ENCODE data around the gene RAP1GAP2. TPM values are rescaled to one million over a fixed set of nuclear protein-coding genes. Genes with fewer than 3 reads are reported as not detected.

The RAP1GAP2 gene
- total and polyA plus RNA-seq, 2 of the 8 experiments (the other 6 are each of a cell fraction or from before 2014, with no cell fraction given), result 24.0 to 63.8 TPM

GRCh38 chr17:2967515-2967914 is 171.3 kb downstream of the RAP1GAP2 start:
- TF ChIP-seq POU5F1 (IDR thresholded peaks at IDR 0.05; ENCODE audit: low read depth, low read length) (no peak), HDAC2 (IDR thresholded peaks at IDR 0.05; ENCODE audit: borderline replicate concordance in 1 of 2, low read depth in 2 of 2, low read length in 2 of 2) (no peak), SRF (IDR thresholded peaks at IDR 0.05; ENCODE audit: low read depth, low read length) (no peak), POLR2AphosphoS5 (IDR thresholded peaks at IDR 0.05; ENCODE audit: low read depth, low read length) (no peak), TAF7 (optimal IDR thresholded peaks at IDR 0.05; ENCODE audit: borderline replicate concordance, low read depth, low read length) (no peak), RNF2 (IDR thresholded peaks at IDR 0.05; ENCODE audit: borderline replicate concordance, low read depth, low read length, missing control alignments, poor library complexity, severe bottlenecking) (no peak), BACH1 (IDR thresholded peaks at IDR 0.05; ENCODE audit: low read length) (no peak), SP4 (IDR thresholded peaks at IDR 0.05; ENCODE audit: low read length) (no peak), RBBP5 (IDR thresholded peaks at IDR 0.05; ENCODE audit: borderline replicate concordance, low read depth, low read length) (no peak), GTF2F1 (IDR thresholded peaks at IDR 0.05; ENCODE audit: borderline replicate concordance, low read depth, low read length) (no peak), RXRA (IDR thresholded peaks at IDR 0.05; ENCODE audit: insufficient read depth, low read depth, low read length) (no peak), SUZ12 (IDR thresholded peaks at IDR 0.05; ENCODE audit: low read length) (no peak), TBP (IDR thresholded peaks at IDR 0.05; ENCODE audit: low read depth, low read length) (no peak)
- ChIA-PET POLR2A (ENCODE audit: partially characterized antibody) (no interaction called here), CTCF (ENCODE audit: partially characterized antibody) (interaction anchor here (1.5 kb wide), 1 partner anchor 26 kb away, joined by 3 read pairs; no protein-coding TSS in a partner anchor)
- Histone ChIP-seq H3K4me2 (ENCODE audit: insufficient read depth in 1 of 2, low read depth in 2 of 2, low read length in 2 of 2) (no peak overlapping the region), H2BK15ac (ENCODE audit: low read length) (no peak overlapping the region), H3K23ac (ENCODE audit: insufficient read length) (no peak overlapping the region), H4K8ac (ENCODE audit: extremely low read depth, insufficient read depth, low read length) (no peak overlapping the region), H2AFZ (ENCODE audit: low read length) (no peak overlapping the region), H2BK120ac (replicated peaks; ENCODE audit: low read depth, low read length) (no peak overlapping the region), H2AK5ac (ENCODE audit: low read depth, low read length) (no peak overlapping the region), H2BK12ac (ENCODE audit: low read depth, low read length) (no peak overlapping the region), H4K91ac (replicated peaks; ENCODE audit: insufficient read length, low read length) (no peak overlapping the region), H2BK5ac (ENCODE audit: low read depth, low read length) (no peak overlapping the region), H3K4me1 (replicated peaks in 1 of 4; ENCODE audit: control insufficient read depth in 3 of 4, insufficient read depth in 4 of 4, low read length in 3 of 4) (peaks cover 0 to 8% (median 2%) of the 10 kb centered on the region in 4 experiments; a peak in 3 of 7 replicates), H4K5ac (ENCODE audit: insufficient read length, low read depth, low read length) (no peak overlapping the region), H3K56ac (replicated peaks; ENCODE audit: insufficient read length, low read depth, low read length) (no peak overlapping the region), H4K20me1 (replicated peaks in 1 of 2; ENCODE audit: control insufficient read depth in 1 of 2, insufficient read depth in 2 of 2, low read length in 2 of 2) (no peaks in the 10 kb centered on the region), H3K4me3 (ENCODE audit: extremely low read depth in 1 of 4, insufficient read depth in 2 of 4, low read depth in 3 of 4, low read length in 4 of 4) (no peak overlapping the region), H3K9ac (replicated peaks in 1 of 4; ENCODE audit: extremely low read depth in 1 of 4, low read depth in 3 of 4, low read length in 3 of 4) (no peak overlapping the region), H3K4ac (replicated peaks; ENCODE audit: insufficient read length, low read depth, low read length) (no peak overlapping the region), H3K79me2 (ENCODE audit: control insufficient read depth in 1 of 2, insufficient read depth in 2 of 2, low read length in 2 of 2) (no peaks in the 10 kb centered on the region), H3K9me3 (ENCODE audit: insufficient read depth in 2 of 2, low read depth in 1 of 2, low read length in 1 of 2) (no peaks in the 10 kb centered on the region), H3K36me3 (ENCODE audit: control insufficient read depth in 2 of 4, insufficient read depth in 4 of 4, low read length in 3 of 4) (peaks cover 0 to 12% (median 4%) of the 10 kb centered on the region in 4 experiments; a peak in 3 of 8 replicates), H3K14ac (ENCODE audit: insufficient read length) (no peak overlapping the region), H3K27me3 (replicated peaks in 1 of 4; ENCODE audit: control insufficient read depth in 3 of 4, extremely low read depth in 1 of 4, insufficient read depth in 3 of 4, low read length in 3 of 4) (no peaks in the 10 kb centered on the region), H2BK20ac (ENCODE audit: low read length) (no peak overlapping the region), H3K79me1 (ENCODE audit: low read depth, low read length) (peaks cover 2% of the 10 kb centered on the region), H3K27ac (ENCODE audit: low read depth, low read length) (no peak overlapping the region), H3K23me2 (ENCODE audit: low read depth, low read length) (no peaks in the 10 kb centered on the region), H3K18ac (ENCODE audit: extremely low read depth, low read length) (no peak overlapping the region)
- 94% methylated on average over 6 of the region's 6 CpGs; no CpG with 5 or more reads in 1 of the 2 experiments for WGBS, 2 experiments (ENCODE audit: extremely low coverage in 1 of 2, insufficient coverage in 1 of 2, insufficient read length in 1 of 2, insufficient replicate concordance in 2 of 2, low coverage in 1 of 2, low lambda C conversion rate in 2 of 2, missing lambda C conversion rate in 1 of 2)
- no peak for FAIRE-seq
- no peak for DNase-seq (ENCODE audit: low read depth in 1 of 2, low spot score in 2 of 2)
